Measurements from ENCODE around the gene SNX9.

SNX9 gene

GRCh38 chr6:157982102-157982562 lies 159.1 kb downstream of the SNX9 start:
- no peak for DNase-seq

- DNase-seq: no peak
Measured at GRCh38 chr6:157982563-157983405, 159.7 kb downstream of the SNX9 start.

- DNase-seq: no peak
Measured at GRCh38 chr6:157983406-157984119, 160.5 kb downstream of the SNX9 start.

GRCh38 chr6:157984128-157984527 lies 161.1 kb downstream of the SNX9 start:
- no peak for DNase-seq

- no peak for DNase-seq
Measured at GRCh38 chr6:157984686-157985225, 161.7 kb downstream of the SNX9 start.

- DNase-seq: no peak
Measured at GRCh38 chr6:157985378-157986155, 162.5 kb downstream of the SNX9 start.

- no peak for DNase-seq
Measured at GRCh38 chr6:157987788-157988699, 165.0 kb downstream of the SNX9 start.

- no peak for DNase-seq
Measured at GRCh38 chr6:157988700-157989063, 165.6 kb downstream of the SNX9 start.

GRCh38 chr6:157989541-157990289 lies 166.7 kb downstream of the SNX9 start:
- DNase-seq: no peak

GRCh38 chr6:157990321-157991066 lies 167.4 kb downstream of the SNX9 start:
- DNase-seq: peak; percentile 50

GRCh38 chr6:157991067-157991432 lies 168.0 kb downstream of the SNX9 start:
- DNase-seq: no peak

- no peak for DNase-seq
Measured at GRCh38 chr6:157993076-157993475, 170.0 kb downstream of the SNX9 start.

GRCh38 chr6:157994125-157994795 lies 171.2 kb downstream of the SNX9 start:
- DNase-seq: no peak

All from activated CD8-positive, alpha-beta memory T cell treated with anti-CD3 and anti-CD28 coated beads, Interleukin-2, amount 50 U/mL, for 4 hours (primary cell).